ENCODE results near the gene ZNF791.
"Not testable (repeated sequence)": the region's sequence is repeated elsewhere in the genome, so short reads cannot be mapped to it uniquely, and the experiment has no call there.

ZNF791 gene

DNA sequence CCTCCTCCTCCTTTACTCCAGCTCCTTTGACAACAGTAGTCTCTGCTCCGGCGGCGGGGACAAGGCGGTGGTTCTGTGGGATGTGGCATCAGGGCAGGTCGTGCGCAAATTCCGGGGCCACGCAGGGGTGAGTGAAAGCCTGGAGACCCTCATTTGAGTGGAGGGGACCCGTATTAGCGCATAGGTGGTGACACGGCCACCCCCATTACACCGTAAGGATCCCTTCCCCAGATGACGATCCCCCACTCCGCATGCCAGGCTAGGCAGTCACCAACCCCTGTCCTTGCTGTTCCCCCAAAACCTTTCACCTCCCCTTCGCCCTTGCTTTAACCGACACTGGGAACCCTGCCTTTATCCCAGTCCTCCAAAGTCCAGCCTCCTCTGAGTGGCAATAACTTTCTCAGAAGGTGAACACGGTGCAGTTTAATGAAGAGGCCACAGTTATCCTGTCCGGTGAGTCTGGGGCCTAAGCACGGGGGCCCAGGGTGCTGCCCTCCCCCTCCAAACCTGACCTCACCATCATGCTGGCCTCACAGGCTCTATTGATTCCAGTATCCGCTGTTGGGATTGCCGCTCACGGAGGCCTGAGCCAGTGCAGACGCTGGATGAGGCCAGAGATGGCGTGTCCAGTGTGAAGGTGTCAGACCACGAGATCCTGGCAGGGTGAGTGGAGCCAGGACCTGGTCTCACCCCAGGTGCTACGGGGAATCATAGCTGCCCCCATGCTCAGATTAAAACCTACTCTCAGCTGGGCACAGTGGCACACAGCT, 59.6 kb downstream of the ZNF791 start:
- ChIA-PET CTCF (interaction anchor here (1.0 to 12.2 kb wide), 8 partner anchors 8 to 579 kb away, joined by 3 to 224 read pairs (median 6); partner anchors contain the start of gene DHPS), POLR2A (interaction anchor here (1.2 to 1.4 kb wide), 2 partner anchors 59 to 107 kb away, joined by 3 to 4 read pairs; partner anchors contain the start of genes ZNF490 and ZNF791)
- TF ChIP-seq, protein P1, sequence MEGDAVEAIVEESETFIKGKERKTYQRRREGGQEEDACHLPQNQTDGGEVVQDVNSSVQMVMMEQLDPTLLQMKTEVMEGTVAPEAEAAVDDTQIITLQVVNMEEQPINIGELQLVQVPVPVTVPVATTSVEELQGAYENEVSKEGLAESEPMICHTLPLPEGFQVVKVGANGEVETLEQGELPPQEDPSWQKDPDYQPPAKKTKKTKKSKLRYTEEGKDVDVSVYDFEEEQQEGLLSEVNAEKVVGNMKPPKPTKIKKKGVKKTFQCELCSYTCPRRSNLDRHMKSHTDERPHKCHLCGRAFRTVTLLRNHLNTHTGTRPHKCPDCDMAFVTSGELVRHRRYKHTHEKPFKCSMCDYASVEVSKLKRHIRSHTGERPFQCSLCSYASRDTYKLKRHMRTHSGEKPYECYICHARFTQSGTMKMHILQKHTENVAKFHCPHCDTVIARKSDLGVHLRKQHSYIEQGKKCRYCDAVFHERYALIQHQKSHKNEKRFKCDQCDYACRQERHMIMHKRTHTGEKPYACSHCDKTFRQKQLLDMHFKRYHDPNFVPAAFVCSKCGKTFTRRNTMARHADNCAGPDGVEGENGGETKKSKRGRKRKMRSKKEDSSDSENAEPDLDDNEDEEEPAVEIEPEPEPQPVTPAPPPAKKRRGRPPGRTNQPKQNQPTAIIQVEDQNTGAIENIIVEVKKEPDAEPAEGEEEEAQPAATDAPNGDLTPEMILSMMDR (IDR thresholded peaks at IDR 0.05; ENCODE audit: insufficient read depth, low read length, missing control alignments): no peak
- peak overlapping the region; percentile 95 for H3K4me3 ChIP-seq (ENCODE audit: low read depth, low read length)
- DNase-seq (ENCODE audit: low read depth, low spot score): no peak

- H3K4me3 ChIP-seq (ENCODE audit: low read depth, low read length): no peak overlapping the region
- CTCF ChIA-PET: interaction anchor here (0.7 to 12.2 kb wide), 29 partner anchors 8 to 1015 kb away, joined by 3 to 224 read pairs (median 6); partner anchors contain the start of genes DHPS, ZNF433, ZNF490 and ZNF791
- DNase-seq (ENCODE audit: low read depth, low spot score): no peak
- TF ChIP-seq, protein P1 (IDR thresholded peaks at IDR 0.05; ENCODE audit: insufficient read depth, low read length, missing control alignments): no peak
- POLR2A ChIA-PET: no interaction called here
Observed at GRCh38 chr19:12672744-12673143, 62.0 kb downstream of the ZNF791 start.

DNA sequence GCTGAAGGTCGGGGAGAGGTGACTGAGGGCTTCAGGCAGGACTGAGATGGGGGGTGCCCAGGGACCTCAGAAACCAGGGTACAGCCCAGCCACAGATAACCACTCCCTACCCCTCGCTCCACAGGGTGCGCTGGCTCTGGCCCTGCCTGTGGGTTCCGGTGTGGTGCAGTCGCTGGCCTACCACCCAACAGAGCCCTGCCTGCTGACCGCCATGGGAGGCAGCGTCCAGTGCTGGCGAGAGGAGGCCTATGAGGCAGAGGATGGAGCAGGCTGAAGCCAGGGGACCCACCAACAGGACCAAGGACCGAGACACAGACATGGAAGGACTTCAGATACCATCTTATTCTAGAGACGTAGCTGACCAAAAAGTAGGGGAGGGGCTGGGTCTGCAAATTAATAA, 64.7 kb downstream of the ZNF791 start:
- CTCF ChIA-PET: interaction anchor here (0.9 to 12.2 kb wide), 7 partner anchors 10 to 173 kb away, joined by 3 to 224 read pairs (median 11); no protein-coding TSS in a partner anchor
- TF ChIP-seq, protein P1 (IDR thresholded peaks at IDR 0.05; ENCODE audit: insufficient read depth, low read length, missing control alignments): no peak
- H3K4me3 ChIP-seq (ENCODE audit: low read depth, low read length): no peak overlapping the region
- DNase-seq (ENCODE audit: low read depth, low spot score): no peak
- POLR2A ChIA-PET: no interaction called here

- no peak overlapping the region for H3K4me3 ChIP-seq (ENCODE audit: low read depth, low read length)
- ChIA-PET POLR2A (no interaction called here), CTCF (interaction anchor here (0.6 to 12.2 kb wide), 15 partner anchors 9 to 173 kb away, joined by 3 to 224 read pairs (median 5); partner anchors contain the start of genes FBXW9, MAN2B1, RNASEH2A and WDR83)
- TF ChIP-seq, protein P1 (IDR thresholded peaks at IDR 0.05; ENCODE audit: insufficient read depth, low read length, missing control alignments): no peak
- DNase-seq (ENCODE audit: low read depth, low spot score): no peak
Observed at GRCh38 chr19:12675940-12676339, 65.2 kb downstream of the ZNF791 start.

GRCh38 chr19:12676384-12676792, 65.7 kb downstream of the ZNF791 start:
- ChIA-PET CTCF (interaction anchor here (0.6 to 12.2 kb wide), 24 partner anchors 9 to 172 kb away, joined by 3 to 224 read pairs (median 4); partner anchors contain the start of genes FBXW9, MAN2B1, RNASEH2A and WDR83), POLR2A (no interaction called here)
- no peak for DNase-seq (ENCODE audit: low read depth, low spot score)
- TF ChIP-seq, protein P1 (IDR thresholded peaks at IDR 0.05; ENCODE audit: insufficient read depth, low read length, missing control alignments): peak; percentile 90
- no peak overlapping the region for H3K4me3 ChIP-seq (ENCODE audit: low read depth, low read length)

DNA sequence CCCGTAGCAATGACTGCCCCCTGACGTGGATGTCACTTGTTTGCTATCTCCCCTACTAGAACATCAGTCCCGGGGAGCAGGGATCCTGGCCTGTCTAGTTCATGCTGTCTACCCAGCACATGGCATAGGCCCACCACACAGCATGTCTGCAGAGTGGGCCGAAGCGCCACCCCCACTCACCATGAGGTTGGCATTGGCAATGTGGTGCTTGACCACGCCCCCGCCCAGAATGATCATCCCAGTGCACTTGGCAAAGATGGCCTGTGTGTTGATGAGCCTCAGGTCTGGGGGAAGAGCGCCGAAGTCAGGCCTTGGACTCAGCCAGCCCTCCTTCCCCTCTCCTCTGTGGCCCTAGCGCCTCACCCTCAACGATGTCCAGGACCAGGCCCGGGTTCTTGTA, 66.2 kb downstream of the ZNF791 start:
- no peak for DNase-seq (ENCODE audit: low read depth, low spot score)
- H3K4me3 ChIP-seq (ENCODE audit: low read depth, low read length): no peak overlapping the region
- CTCF ChIA-PET: interaction anchor here (0.6 to 12.2 kb wide), 20 partner anchors 8 to 172 kb away, joined by 3 to 224 read pairs (median 5); partner anchors contain the start of genes FBXW9, MAN2B1, WDR83 and ZNF564
- TF ChIP-seq, protein P1 (IDR thresholded peaks at IDR 0.05; ENCODE audit: insufficient read depth, low read length, missing control alignments): no peak
- POLR2A ChIA-PET: no interaction called here

- not testable (repeated sequence) for H3K4me3 ChIP-seq (ENCODE audit: low read depth, low read length); DNase-seq (ENCODE audit: low read depth, low spot score)
- ChIA-PET CTCF (interaction anchor here (0.6 to 12.2 kb wide), 12 partner anchors 8 to 618 kb away, joined by 3 to 224 read pairs (median 8); partner anchors contain the start of genes FBXW9, MAN2B1 and WDR83), POLR2A (interaction anchor here (0.6 kb wide), 2 partner anchors 550 to 941 kb away, joined by 3 read pairs; no protein-coding TSS in a partner anchor)
Observed at GRCh38 chr19:12678039-12678438, 67.3 kb downstream of the ZNF791 start.
